ENCODE results near the gene KCNH8. TPM values are rescaled to one million over a fixed set of nuclear protein-coding genes. Genes with fewer than 3 reads are reported as not detected.

The KCNH8 gene
- total RNA-seq, 4 donors from 2014 or later, result 0.55 to 1.1 (median 1.00) TPM; not detected in 1

DNA sequence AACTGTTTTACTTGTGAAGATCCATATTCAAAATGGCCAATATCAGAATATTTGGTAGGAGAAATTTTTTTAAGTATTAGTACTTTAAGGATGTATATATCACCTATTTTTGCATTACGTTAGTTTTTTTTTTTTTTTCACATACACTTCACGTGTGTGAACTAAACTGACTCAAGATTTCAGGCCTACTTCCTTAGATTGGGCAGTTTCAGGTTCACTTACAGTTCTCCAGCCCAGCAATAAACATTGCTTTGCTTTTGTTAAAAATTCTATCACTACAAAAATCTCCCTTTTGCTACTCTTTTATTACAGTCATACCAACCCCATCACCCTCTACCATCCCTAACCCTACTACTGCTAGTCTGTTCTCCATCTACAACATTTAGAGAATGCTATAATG, 183.6 kb downstream of the KCNH8 start:
- Histone ChIP-seq H3K4me3 (no peak overlapping the region), H3K27me3 (no peaks in the 10 kb centered on the region), H3K36me3 (no peaks in the 10 kb centered on the region), H3K27ac (no peak overlapping the region), H3K4me1 (no peaks in the 10 kb centered on the region), H3K9me3 (no peaks in the 10 kb centered on the region)
- whole genome bisulfite sequencing, 2 donors (ENCODE audit: low coverage in 1 of 2), result 89 to 100% methylated on average over 2 of the region's 2 CpGs
- DNase-seq, result no peak
- in situ Hi-C loops (cut with MboI; ENCODE audit: low pct_ligation_motif_present in 1 of 4, low pct_unique_long_range_greater_than_20kb in 1 of 4, low sequenced_read_pairs in 3 of 4) (loop anchor here in 2 of 4 donors (25.0 kb wide), 1 partner anchor 530 kb away; no protein-coding TSS in a partner anchor), intact Hi-C loops (cut with DNase I; ENCODE audit: low total_unique reads) (no loop called here)
- no peak for TF ChIP-seq EP300 (IDR thresholded peaks at IDR 0.05; ENCODE audit: low read depth)
- no peak for TF ChIP-seq POLR2AphosphoS5 (IDR thresholded peaks at IDR 0.05)
- TF ChIP-seq POLR2A (IDR thresholded peaks at IDR 0.05), result no peak
- TF ChIP-seq CTCF (IDR thresholded peaks at IDR 0.05), result no peak

DNA sequence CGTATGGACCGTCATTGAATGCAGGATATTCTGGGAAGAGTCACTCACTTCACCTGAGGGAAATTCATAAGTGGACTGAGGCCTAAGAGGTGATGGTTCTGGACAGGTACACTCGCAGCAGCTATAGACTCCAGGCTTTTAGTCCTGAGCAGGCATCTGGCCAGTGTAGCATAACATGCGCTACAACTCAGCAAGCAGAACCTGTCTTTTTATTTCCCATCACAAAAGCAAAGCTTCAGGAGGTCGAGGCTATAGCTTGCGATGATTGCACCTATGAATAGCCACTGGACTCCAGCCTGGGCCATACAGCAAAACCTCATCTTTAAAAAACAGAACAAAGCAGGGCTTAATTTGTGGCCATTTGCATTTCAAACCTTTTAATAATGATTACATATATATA, 185.8 kb downstream of the KCNH8 start:
- Histone ChIP-seq H3K4me1 (no peaks in the 10 kb centered on the region), H3K9me3 (no peaks in the 10 kb centered on the region), H3K27me3 (no peaks in the 10 kb centered on the region), H3K4me3 (no peak overlapping the region), H3K27ac (no peak overlapping the region), H3K36me3 (no peaks in the 10 kb centered on the region)
- TF ChIP-seq CTCF (IDR thresholded peaks at IDR 0.05) (no peak), POLR2A (IDR thresholded peaks at IDR 0.05) (no peak), EP300 (IDR thresholded peaks at IDR 0.05; ENCODE audit: low read depth) (no peak), POLR2AphosphoS5 (IDR thresholded peaks at IDR 0.05) (no peak)
- in situ Hi-C loops (cut with MboI; ENCODE audit: low pct_ligation_motif_present in 1 of 4, low pct_unique_long_range_greater_than_20kb in 1 of 4, low sequenced_read_pairs in 3 of 4) (loop anchor here in 2 of 4 donors (25.0 kb wide), 1 partner anchor 528 kb away; no protein-coding TSS in a partner anchor), intact Hi-C loops (cut with DNase I; ENCODE audit: low total_unique reads) (no loop called here)
- DNase-seq, result no peak
- 60 to 81% methylated on average over 1 to 6 of the region's 6 CpGs for WGBS, 2 donors (ENCODE audit: low coverage in 1 of 2)

DNA sequence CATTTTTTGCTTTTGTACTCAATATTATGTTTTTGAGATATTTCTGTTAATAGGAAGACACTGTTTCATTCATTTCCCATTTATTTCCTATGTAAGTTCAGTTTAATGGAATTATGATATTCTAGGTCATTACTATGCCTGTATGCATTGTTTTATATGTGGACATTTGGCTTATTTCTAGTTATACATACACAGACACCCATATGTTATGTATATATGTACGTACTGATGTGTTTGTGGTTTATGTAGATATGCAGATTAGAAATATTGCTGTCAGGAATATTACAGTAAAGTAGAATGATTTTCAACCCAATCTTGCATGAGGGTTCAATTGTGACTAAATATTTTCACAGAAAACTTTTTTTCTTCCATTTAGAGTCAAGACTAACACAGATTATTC, 190.5 kb downstream of the KCNH8 start:
- no peak overlapping the region for H3K4me3 ChIP-seq
- H3K27me3 ChIP-seq, result no peaks in the 10 kb centered on the region
- in situ Hi-C loops (cut with MboI; ENCODE audit: low pct_ligation_motif_present in 1 of 4, low pct_unique_long_range_greater_than_20kb in 1 of 4, low sequenced_read_pairs in 3 of 4) (loop anchor here in 2 of 4 donors (25.0 kb wide), 1 partner anchor 524 kb away; no protein-coding TSS in a partner anchor), intact Hi-C loops (cut with DNase I; ENCODE audit: low total_unique reads) (no loop called here)
- no peaks in the 10 kb centered on the region for H3K4me1 ChIP-seq
- no peaks in the 10 kb centered on the region for H3K9me3 ChIP-seq
- no peak for DNase-seq
- 60 to 87% methylated on average over 1 of the region's 1 CpG for WGBS, 2 donors (ENCODE audit: low coverage in 1 of 2)
- no peak for TF ChIP-seq EP300 (IDR thresholded peaks at IDR 0.05; ENCODE audit: low read depth)
- no peak for TF ChIP-seq POLR2AphosphoS5 (IDR thresholded peaks at IDR 0.05)
- no peak for TF ChIP-seq POLR2A (IDR thresholded peaks at IDR 0.05)
- TF ChIP-seq CTCF (IDR thresholded peaks at IDR 0.05), result no peak
- H3K36me3 ChIP-seq, result no peaks in the 10 kb centered on the region
- no peak overlapping the region for H3K27ac ChIP-seq

GRCh38 chr3:19342389-19342788, 194.1 kb downstream of the KCNH8 start:
- intact Hi-C loops (cut with DNase I; ENCODE audit: low total_unique reads) (no loop called here), in situ Hi-C loops (cut with MboI; ENCODE audit: low pct_ligation_motif_present in 1 of 4, low pct_unique_long_range_greater_than_20kb in 1 of 4, low sequenced_read_pairs in 3 of 4) (loop anchor here in 3 of 4 donors (10.0 to 25.0 kb wide), 2 partner anchors 520 to 522 kb away; no protein-coding TSS in a partner anchor)
- H3K4me3 ChIP-seq, result no peak overlapping the region
- no peaks in the 10 kb centered on the region for H3K4me1 ChIP-seq
- H3K27me3 ChIP-seq, result no peaks in the 10 kb centered on the region
- no peak for TF ChIP-seq CTCF (IDR thresholded peaks at IDR 0.05)
- no peak for TF ChIP-seq EP300 (IDR thresholded peaks at IDR 0.05; ENCODE audit: low read depth)
- no peak for TF ChIP-seq POLR2A (IDR thresholded peaks at IDR 0.05)
- no peak for TF ChIP-seq POLR2AphosphoS5 (IDR thresholded peaks at IDR 0.05)
- DNase-seq, result no peak
- no peaks in the 10 kb centered on the region for H3K9me3 ChIP-seq
- WGBS, 2 donors (ENCODE audit: low coverage in 1 of 2), result 75 to 91% methylated on average over 5 of the region's 5 CpGs
- H3K36me3 ChIP-seq, result no peaks in the 10 kb centered on the region
- no peak overlapping the region for H3K27ac ChIP-seq
